Gastroesophageal sphincter (tissue), 3 donors: ENCODE data around the gene RABAC1.

Experiments
- CTCF ChIP-seq, 4 experiments: fragments of 200-600 bp in 2 of 4; fragments of 450-650 bp in 2 of 4; sonication (generic) in 1 of 4; IDR thresholded peaks; one replicate each; pipeline ENCODE4 v1.5.1; 2017 to 2019; ENCODE audit warnings: antibody characterized with exemption in 4 of 4, mild to moderate bottlenecking in 2 of 4, moderate library complexity in 2 of 4
- EP300 ChIP-seq: sonication (generic); formaldehyde crosslinking; IDR thresholded peaks from one replicate; pipeline ENCODE4 v1.6.1; 2017; ENCODE audit warnings: antibody characterized with exemption, mild to moderate bottlenecking

GRCh38 chr19:41912899-41913537 is 46.1 kb downstream of the RABAC1 start:
- TF ChIP-seq CTCF (IDR thresholded peaks at IDR 0.05) (no peak), EP300 (no peak)
